SHP77 treated with DMSO at 0.1 percent for 48 hours (cell line): ENCODE data around the gene LY6G5B.

Experiments used
- DNase-seq: peaks from one replicate; lab custom pipeline; 2025; lab: John Stamatoyannopoulos, UW

LY6G5B gene

GRCh38 chr6:31663126-31663960 is 6.4 kb upstream of the LY6G5B start:
- no peak for DNase-seq

DNA sequence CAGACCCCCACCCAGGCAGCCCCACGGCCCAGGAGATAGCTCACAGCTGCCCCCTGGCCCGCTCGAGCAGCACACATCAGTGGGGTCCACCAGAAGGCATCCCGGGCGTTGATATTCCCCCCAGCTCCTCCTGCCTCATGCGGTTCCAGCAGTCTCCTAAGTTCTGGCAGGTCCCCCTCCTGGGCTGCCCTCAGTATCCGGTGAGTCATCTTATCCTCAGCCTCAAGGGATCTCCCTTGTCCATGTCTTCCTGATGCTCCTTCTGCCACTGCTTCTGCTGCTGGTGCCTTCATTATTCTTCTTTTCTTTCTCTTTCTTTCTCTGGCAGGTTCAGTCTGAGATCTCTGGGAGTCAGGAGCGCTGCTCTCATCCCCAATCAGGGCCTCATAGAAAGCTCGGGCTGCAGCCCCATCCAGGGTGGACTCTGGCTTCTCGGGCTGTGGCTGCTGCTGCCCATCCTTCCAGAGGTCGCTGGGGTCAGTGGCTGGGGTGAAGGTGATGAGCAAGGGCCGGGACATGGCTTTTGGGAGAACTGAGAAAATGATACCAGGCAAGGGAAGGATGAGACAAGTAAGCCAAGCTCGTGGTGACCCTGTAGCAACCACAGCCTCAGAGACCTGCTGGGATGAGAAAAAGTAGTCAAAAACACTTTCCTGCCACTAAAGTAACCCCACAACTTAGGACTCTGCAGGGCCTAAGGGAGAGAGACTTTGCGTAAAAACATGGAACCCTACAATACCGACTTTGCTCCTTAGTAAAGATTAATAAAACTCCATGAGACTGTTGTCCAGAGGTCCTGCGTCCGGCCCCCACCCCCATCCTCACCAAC is 5.6 kb upstream of the LY6G5B start:
- DNase-seq = no peak

DNA sequence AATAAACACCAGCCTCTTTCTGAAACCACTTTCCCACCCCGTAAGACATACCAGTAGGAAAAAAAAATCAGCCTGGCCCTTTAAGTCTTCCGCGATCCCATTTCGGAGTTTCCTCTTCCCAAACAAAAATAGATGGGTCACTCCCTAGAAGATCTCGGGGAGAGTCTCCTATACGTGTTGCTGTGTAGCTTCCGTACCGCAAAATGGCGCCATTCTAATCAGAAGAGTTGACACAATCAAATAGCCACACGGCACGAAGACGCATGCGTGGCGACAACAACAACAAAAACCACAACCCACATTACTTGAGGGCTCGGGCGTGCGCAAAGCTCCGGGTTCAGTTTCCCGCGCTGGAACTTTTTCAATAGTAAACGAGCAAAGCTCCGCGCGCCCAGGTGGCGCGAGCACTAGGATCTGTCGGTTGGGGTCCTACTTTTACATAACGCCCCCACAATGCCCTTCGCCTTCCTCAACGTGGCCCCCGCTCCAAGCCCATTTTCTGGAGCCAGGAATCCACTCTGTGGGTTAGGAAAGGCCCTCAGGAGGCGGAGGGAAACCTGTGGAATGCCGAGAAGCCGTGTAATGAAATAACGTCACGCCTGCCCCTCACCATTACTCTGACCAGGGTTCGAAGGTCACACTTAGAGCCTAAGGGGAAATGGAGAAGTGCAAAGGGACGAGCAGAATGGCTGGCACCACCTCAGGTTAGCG is 4.8 kb upstream of the LY6G5B start, which contains the start of gene GPANK1:
Gene GPANK1, minus strand, starts transcription at position 208 of the 711 bp plus-strand sequence. CDS start 519 bp downstream, outside the sequence.
- peak; percentile 75 for DNase-seq

DNA sequence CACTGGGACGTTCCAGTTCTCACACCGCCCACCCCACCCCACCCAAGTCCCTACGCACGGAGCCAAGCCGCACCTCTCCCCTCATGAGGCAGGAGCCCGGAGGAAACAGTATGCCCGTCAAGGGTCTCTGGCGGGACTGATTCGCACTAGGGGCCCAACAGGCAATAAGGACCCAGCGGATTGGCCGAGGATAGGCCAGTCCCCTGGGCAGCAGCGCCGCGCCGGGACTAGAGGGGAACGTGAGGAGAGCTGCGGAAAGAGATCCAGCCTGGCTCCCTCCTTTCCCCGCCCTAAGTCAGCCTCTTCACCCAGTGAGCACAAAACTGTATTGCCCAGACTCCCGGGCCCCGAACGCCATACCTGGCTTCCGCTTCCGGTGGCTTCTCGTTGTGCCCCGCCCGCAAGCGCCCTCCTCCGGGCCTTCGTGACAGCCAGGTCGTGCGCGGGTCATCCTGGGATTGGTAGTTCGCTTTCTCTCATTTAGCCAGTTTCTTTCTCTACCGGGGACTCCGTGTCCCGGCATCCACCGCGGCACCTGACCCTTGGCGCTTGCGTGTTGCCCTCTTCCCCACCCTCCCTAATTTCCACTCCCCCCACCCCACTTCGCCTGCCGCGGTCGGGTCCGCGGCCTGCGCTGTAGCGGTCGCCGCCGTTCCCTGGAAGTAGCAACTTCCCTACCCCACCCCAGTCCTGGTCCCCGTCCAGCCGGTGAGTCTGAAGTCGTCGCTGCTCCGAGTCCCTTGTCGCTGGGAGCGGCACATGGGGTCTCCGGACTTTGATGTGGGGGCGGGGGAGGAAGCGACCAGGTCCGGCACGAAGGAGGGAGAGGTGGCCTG is 4.1 kb upstream of the LY6G5B start, which contains the start of gene CSNK2B:
Gene CSNK2B, plus strand, starts transcription at position 580 of the 836 bp plus-strand sequence. CDS start 752 bp downstream, outside the sequence.
- DNase-seq = peak; percentile 89

GRCh38 chr6:31666337-31666965 is 3.3 kb upstream of the LY6G5B start:
- no peak for DNase-seq

- no peak for DNase-seq
Observed at GRCh38 chr6:31676322-31676903, 6.6 kb downstream of the LY6G5B start.

DNA sequence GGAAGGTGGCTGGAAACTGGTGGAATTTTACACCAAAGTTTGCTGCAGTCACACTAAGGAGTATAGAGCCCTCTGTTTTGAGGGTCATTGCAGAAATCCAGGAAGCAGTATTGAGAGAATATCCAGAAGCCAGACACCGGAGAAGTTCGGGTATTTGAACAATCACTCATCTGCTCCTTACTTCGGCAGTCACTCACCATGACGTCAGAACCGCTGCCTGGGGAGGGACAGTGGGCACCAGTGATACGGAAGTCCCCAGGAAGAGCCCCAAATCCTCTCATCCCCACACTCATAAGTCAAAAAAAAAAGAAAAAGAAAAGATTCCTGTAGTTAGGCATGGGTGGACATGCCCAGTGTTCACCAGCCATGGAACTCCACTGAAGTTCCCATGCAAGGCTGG is 7.1 kb downstream of the LY6G5B start:
- DNase-seq = no peak

GRCh38 chr6:31677955-31678354 is 8.2 kb downstream of the LY6G5B start:
- no peak for DNase-seq

GRCh38 chr6:31680226-31681134 is 10.7 kb downstream of the LY6G5B start, which contains the start of gene LY6G5C:
Gene LY6G5C, minus strand, starts transcription at chr6:31681067. Its CDS starts 694 bp downstream, at chr6:31680373.
- peak; percentile 74 for DNase-seq

DNA sequence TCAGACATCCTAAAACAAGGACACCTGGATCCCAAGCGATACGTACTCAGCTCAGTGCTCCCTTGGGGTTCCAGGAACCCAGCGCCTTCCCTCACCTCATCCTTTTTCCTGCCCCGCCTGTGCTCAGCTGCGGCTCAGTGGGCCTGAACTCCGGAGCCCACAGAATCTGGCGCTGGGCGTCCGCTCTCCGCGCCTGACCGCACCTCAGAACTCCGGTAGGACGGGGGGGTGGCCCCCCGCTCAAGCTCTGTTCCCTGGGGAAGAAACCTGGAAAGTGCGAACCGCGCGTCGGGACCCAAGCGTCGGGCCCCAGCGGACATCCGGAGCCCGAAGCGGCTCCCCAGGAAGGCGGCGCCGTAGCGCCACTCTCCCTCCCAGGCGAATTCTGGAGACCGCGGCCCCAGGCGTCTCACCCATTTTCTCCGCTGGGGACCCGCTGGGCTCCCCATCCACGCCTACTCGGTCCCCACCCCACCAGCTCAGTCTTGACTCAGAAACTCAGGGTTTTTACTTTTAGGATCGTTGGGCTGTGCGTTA is 11.4 kb downstream of the LY6G5B start:
- DNase-seq = no peak

DNA sequence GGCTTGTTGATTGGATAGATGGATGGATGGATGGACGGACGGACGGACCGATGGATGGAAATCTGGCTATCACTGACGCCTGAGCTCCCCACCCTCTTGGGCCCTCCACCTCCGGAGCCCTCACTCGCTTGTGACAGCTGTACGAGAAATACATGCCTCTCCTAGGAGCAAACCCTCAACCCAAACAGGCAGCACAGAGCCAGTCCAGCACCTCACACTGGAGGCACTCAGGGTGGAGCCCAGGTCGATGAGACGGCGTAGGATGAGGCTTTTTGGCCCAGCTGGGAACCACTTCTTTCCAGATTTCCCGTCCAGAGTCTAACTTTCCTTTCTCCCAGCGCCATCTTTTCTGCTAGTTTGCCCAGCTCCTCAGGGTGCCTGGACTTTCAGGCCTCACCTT is 13.8 kb downstream of the LY6G5B start:
- DNase-seq = no peak

- DNase-seq = no peak
Observed at GRCh38 chr6:31686483-31686882, 16.7 kb downstream of the LY6G5B start.

- DNase-seq = no peak
Observed at GRCh38 chr6:31687321-31687720, 17.5 kb downstream of the LY6G5B start.

- DNase-seq = no peak
Observed at GRCh38 chr6:31687860-31688693, 18.3 kb downstream of the LY6G5B start.

- no peak for DNase-seq
Observed at GRCh38 chr6:31689249-31690110, 19.7 kb downstream of the LY6G5B start.

DNA sequence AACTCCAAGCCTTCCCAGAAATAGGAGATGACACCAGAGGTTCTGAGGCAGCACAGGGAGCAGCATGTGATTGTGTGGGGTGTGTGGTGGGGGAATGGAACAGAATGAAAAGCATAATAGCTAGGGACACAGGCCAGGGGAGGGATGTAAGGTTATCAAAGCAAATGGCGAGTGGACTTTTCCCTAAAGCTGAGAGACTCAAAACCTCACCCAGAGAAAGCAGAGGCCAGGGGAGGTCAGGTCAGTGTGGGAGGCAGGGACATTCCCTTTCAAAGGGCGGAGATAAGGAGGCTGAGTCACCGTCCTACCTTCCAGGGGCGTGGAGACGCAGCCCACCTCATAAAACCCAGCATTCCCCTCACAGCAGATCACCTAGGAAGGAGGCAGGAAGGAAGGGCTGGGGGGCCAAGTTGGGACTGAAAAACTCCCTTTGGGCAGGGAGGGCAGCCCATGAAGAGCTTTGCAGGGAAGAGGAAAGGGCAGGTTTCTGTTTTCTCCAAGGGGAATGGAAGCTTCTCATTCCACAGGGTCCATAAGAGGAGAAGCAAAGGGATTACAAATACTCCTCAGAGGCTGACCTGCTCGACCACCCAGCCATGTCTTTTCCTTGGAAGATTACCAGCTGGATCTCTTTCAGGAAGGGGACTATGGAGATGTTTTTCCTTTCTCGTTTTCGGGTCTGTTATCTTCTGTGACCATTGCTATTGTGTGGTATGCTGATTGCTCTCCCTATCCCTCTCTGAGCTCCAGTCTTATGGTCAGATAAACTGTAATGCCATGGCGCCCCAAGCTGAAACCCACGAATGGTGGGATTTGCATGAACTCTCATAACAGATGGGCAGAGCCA is 20.7 kb downstream of the LY6G5B start:
- DNase-seq = no peak
